HG02678 (cell line): ENCODE measurements around the gene CHERP.
"Not testable (repeated sequence)": the region's sequence is repeated elsewhere in the genome, so short reads cannot be mapped to it uniquely, and the experiment has no call there.

Source experiments
- ATAC-seq: cut with Tn5 transposase; IDR thresholded peaks from one replicate; pipeline ENCODE4 v1.9.1; 2021; ENCODE audit warnings: mild to moderate bottlenecking, moderate library complexity; ENCODE audit not compliant: unreplicated experiment

CHERP gene

DNA sequence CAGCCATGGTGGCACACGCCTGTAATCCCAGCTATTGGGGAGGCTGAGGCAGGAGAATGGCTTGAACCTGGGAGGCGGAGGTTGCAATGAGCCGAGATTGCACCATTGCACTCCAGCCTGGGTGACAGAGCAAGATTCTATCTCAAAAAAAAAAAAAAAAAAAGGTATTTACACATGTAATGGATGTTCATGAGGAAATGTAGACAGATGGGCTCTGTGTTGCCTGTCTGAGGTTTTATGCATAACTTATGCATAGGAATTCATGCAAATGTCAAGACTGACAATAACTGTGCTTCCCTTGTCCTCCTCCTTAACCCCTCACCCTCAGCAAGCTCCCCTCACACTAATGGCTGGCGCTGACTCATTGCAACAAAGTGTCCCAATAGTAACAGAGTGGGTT is 55.8 kb downstream of the CHERP start:
- not testable (repeated sequence) for ATAC-seq

DNA sequence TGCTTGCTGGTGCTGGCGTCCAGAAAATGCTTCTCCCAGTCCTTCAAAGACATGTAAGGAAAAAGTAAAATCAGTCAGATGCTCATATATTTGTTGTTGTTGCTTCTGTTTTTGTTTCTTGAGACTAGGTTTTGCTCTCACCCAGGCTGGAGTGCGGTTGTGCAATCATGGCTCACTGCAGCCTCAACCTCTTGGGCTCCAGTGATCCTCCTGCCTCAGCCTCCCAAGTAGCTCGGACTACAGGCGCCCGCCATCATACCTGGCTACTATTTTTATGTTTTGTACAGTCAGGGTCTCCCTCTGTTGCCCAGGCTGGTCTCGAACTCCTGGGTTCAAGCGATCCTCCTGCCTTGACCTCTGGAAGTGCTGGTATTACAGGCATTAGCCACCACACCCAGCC is 59.5 kb downstream of the CHERP start:
- no peak for ATAC-seq

DNA sequence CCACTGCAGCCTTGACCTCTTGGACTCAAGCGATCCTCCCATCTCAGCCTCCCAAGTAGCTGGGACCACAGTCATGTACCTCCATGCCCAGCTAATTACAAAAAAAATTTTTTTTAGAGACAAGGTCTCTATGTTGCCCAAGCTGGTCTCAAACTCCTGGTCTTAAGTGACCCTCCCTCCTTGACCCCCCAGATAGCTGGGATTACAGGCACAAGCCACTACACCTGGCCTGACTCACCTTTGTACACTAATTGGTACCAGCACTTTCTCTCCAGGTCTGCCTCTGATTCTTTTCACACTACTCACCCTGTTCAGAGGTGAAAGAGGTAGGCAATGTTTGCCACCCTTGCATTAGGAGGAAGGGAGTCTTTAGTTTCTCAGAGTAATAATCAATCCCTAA is 64.9 kb downstream of the CHERP start:
- ATAC-seq, result no peak

DNA sequence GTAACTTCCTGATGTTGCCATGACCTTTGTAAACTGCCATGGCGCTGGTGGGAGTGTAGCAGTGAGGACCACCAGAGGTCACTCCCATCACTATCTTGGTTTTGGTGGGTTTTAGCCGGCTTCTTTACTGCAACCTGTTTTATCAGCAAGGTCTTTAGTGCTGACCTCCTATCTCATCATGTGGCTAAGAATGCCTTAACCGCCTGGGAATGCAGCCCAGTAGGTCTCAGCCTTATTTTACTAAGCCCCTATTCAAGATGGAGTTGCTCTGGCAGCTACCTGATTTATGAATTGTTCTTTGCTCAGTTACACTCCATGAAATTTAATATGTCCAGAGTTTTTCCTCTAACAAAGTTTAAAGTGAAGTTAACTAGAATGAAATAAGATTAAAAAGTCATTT is 65.8 kb downstream of the CHERP start:
- ATAC-seq, result no peak

DNA sequence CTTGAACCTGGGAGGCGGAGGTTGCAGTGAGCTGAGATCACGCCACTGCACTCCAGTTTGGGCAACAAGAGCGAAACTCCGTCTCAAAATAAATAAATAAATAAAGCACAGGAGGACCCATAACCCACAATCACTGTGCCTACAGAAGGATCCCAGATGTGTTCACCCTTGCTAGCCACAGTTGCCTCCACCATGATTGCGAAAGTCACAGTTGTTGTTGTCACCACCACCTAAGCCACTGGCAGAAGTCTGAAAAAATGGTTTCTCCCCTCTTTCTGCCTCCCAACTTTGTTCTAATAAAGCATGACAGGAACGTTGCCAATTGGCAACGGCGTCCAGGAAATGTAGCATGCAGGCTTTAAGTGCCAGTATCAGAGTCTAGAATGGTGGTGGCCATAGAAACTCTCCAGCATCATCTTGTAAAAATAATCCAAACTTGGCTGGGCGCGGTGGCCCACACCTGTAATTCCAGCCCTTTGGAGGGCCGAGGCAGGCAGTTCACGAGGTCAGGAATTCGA is 68.3 kb downstream of the CHERP start:
- ATAC-seq, result no peak

DNA sequence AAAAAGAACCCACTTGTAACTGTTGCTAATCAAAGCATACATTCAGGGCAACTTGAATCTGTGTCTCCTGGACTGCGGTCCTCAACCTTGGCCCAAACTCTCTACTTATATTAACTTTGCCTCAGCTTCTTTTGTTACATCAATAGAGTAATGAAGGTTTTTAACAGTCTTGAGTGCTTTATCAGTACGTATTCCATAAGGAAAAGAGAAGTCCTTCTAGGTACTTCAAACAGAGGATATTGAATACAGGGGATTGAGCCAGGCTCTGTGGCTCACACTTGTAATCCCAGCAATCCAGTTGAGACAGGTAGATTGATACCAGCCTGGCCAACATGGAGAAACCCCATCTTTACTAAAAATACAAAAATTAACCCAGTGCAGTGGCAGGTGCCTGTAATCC is 69.2 kb downstream of the CHERP start:
- ATAC-seq, result no peak

DNA sequence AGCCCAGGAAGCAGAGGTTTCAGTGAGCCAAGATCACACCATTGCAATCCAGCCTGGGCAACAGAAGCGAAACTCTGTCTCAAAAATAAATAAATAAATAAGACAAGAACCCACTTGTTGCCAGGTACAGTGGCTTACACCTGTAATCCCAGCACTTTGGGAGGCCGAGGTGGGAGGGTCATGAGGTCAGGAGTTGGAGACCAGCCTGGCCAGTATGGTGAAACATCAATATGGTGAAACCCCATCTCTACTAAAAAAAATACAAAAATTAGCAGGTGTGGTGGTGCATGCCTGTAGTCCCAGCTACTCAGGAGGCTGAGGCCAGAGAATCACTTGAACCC is 69.7 kb downstream of the CHERP start:
- not testable (repeated sequence) for ATAC-seq

DNA sequence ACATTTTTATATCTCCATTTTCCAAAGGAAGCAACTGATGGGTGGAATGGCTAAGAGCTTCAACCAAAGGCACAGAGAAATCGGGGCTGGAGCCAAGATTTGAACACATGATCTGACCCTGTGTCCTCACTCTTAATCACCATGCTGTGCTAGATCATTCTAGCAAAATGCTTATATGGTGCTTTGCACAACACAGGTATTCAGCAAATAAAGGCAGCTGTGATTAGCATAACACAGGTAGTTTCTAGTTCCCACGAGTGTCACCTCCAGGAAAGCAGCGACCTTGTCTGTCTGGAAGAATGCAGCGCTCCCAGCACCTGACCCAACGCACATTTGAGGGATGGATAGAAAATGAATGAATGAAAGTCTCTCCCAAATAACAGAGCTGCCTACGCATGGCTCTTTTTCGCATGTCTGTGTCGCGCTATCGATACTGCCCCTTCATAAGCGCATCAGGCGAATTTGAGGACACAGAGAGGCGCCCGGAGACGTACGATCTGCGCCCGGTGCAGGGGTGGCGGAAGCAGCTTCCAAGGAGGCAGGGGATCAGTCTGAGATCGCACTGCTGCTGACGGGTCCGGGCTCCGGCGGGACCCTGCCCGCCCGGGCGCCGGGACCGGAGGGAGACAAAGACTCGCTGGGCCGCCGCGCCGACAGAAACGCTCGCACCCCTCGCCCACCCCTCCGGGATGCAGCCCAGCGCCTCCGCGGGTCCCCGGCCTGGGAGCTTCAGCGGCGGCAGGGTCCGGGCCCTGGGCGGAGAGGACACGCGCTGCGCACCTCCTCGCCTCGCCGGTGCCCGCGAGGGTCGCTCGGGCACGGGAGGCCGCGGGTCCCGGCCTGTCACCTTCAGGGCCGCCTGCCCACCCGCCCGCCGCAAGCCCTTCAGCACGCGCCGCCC is 71.1 kb downstream of the CHERP start:
- ATAC-seq, result no peak

DNA sequence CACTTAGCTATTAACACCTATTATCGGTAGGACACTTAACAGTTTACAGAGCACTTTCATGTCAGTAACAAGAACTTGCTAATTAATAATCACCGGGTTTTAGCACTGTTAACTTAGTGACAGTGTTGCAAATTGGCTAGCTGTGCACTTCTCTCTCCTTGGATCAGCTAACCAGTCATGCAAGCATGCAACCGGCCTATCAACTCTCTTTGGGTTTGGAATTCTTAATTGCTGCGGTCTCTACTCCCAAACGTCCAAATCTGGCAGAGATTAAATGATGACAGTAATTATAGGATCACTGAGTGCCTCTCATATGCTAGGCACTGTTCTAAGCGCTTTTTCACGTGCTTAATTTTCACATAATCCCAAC is 71.7 kb downstream of the CHERP start:
- ATAC-seq, result no peak
